Measurements from ENCODE around the gene LYPD6.

DNA sequence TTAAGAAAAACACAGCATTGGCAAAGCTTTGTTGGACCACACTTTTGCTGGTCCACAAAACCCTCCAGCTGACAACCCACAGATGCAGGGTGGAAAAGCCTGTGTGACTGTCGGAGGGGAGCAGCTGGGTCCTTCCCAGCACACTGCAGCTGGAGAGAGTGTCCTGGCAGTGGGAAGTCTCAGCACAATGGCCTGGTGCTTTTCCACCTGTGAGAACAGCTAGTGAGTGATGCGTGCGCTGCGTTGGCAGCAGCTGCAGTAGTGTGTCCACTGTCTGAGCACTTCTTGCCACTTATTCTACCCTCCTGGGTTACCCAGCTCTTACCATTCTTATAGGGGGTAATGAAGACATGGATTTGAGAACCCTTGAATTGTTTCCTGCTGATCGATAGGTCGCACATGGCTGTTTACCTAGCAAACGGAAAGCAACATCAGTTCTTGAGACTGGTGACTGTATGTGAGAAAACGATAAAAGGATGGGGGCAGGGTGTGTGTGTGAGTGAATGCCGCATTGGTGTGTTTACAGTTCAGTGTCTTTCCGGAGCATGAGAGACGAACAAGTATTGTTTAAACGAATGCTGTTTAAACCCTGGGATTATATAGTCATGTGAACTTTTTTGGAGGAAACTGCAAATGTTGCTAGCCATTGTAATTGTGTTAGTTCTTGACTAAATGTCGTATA lies 69.7 kb downstream of the LYPD6 start:
- TF ChIP-seq, protein P1, sequence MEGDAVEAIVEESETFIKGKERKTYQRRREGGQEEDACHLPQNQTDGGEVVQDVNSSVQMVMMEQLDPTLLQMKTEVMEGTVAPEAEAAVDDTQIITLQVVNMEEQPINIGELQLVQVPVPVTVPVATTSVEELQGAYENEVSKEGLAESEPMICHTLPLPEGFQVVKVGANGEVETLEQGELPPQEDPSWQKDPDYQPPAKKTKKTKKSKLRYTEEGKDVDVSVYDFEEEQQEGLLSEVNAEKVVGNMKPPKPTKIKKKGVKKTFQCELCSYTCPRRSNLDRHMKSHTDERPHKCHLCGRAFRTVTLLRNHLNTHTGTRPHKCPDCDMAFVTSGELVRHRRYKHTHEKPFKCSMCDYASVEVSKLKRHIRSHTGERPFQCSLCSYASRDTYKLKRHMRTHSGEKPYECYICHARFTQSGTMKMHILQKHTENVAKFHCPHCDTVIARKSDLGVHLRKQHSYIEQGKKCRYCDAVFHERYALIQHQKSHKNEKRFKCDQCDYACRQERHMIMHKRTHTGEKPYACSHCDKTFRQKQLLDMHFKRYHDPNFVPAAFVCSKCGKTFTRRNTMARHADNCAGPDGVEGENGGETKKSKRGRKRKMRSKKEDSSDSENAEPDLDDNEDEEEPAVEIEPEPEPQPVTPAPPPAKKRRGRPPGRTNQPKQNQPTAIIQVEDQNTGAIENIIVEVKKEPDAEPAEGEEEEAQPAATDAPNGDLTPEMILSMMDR (IDR thresholded peaks at IDR 0.05): no peak
- no peak for TF ChIP-seq POLR2A (IDR thresholded peaks at IDR 0.05)
